Gastrocnemius medialis (tissue), 4 donors: ENCODE measurements around the gene CD2BP2.
"Not testable (repeated sequence)": the region's sequence is repeated elsewhere in the genome, so short reads cannot be mapped to it uniquely, and the experiment has no call there.

Experiments
- POLR2A ChIP-seq, 2 donors: fragments of 450-650 bp; IDR thresholded peaks; one replicate each; pipeline ENCODE4 v1.6.1; 2017; ENCODE audit warnings: antibody characterized with exemption in 2 of 2, mild to moderate bottlenecking in 2 of 2, moderate library complexity in 2 of 2
- TF ChIP-seq, protein P1 (sequence below), 5 experiments: fragments of 450-650 bp in 3 of 5; fragments of 200-600 bp in 2 of 5; sonication (generic) in 2 of 5; IDR thresholded peaks in 4 of 5; conservative IDR thresholded peaks in 1 of 5; 1 replicate in 4 of 5; 2 replicates in 1 of 5; pipeline ENCODE4 v1.5.1; 2016 to 2019; ENCODE audit warnings: antibody characterized with exemption in 5 of 5, mild to moderate bottlenecking in 3 of 5, moderate library complexity in 3 of 5

DNA sequence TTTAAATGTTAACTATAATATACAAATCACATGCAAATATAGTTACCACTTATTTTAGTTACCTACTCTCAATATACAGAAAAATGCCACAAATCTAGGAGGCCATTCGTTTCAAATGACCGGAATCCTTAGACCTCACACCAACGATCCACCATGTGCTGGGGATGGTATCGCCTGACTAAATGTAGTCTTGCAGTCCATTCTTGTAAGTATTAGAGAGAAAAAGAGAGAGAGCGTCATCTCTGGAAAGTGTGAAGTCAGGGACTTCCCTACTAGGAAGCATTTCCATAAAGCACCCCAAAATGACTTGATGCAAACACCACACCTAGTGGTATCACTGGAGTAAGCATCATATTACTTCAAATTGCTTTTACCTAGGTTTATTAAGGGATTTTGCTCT is 45.9 kb downstream of the CD2BP2 start:
- not testable (repeated sequence) for TF ChIP-seq POLR2A (IDR thresholded peaks at IDR 0.05)
- TF ChIP-seq, protein P1, sequence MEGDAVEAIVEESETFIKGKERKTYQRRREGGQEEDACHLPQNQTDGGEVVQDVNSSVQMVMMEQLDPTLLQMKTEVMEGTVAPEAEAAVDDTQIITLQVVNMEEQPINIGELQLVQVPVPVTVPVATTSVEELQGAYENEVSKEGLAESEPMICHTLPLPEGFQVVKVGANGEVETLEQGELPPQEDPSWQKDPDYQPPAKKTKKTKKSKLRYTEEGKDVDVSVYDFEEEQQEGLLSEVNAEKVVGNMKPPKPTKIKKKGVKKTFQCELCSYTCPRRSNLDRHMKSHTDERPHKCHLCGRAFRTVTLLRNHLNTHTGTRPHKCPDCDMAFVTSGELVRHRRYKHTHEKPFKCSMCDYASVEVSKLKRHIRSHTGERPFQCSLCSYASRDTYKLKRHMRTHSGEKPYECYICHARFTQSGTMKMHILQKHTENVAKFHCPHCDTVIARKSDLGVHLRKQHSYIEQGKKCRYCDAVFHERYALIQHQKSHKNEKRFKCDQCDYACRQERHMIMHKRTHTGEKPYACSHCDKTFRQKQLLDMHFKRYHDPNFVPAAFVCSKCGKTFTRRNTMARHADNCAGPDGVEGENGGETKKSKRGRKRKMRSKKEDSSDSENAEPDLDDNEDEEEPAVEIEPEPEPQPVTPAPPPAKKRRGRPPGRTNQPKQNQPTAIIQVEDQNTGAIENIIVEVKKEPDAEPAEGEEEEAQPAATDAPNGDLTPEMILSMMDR (IDR thresholded peaks at IDR 0.05 in 4 of 5, conservative IDR thresholded peaks at IDR 0.05 in 1 of 5) = not testable (repeated sequence)
